ENCODE results near the gene TBC1D10A. TPM values are rescaled to one million over a fixed set of nuclear protein-coding genes. Genes with fewer than 3 reads are reported as not detected.
A peak's percentile ranks its signal among the peaks of the same experiment; 100 is the strongest.

The TBC1D10A gene
- total RNA-seq, 1 donor from 2014 or later = 5.8 TPM

- TF ChIP-seq CTCF (IDR thresholded peaks at IDR 0.05; ENCODE audit: borderline replicate concordance) = no peak
- DNase-seq = no peak
- H3K27ac ChIP-seq (replicated peaks) = peak overlapping the region; percentile 87
- intact Hi-C loops (cut with micrococcal nuclease) = no loop called here
- no peaks in the 10 kb centered on the region for H3K27me3 ChIP-seq (ENCODE audit: low read depth)
- H3K4me3 ChIP-seq = no peak overlapping the region
- peaks cover 100% of the 10 kb centered on the region for H3K4me1 ChIP-seq
- peaks cover 11% of the 10 kb centered on the region for H3K36me3 ChIP-seq
- H3K9me3 ChIP-seq (replicated peaks) = no peaks in the 10 kb centered on the region
Measured at GRCh38 chr22:30307041-30307574, 19.6 kb downstream of the TBC1D10A start.

- no peaks in the 10 kb centered on the region for H3K9me3 ChIP-seq (replicated peaks)
- H3K4me3 ChIP-seq = peak overlapping the region; percentile 30
- no peaks in the 10 kb centered on the region for H3K27me3 ChIP-seq (ENCODE audit: low read depth)
- peaks cover 100% of the 10 kb centered on the region for H3K4me1 ChIP-seq
- H3K36me3 ChIP-seq = peaks cover 11% of the 10 kb centered on the region
- intact Hi-C loops (cut with micrococcal nuclease) = no loop called here
- no peak for TF ChIP-seq CTCF (IDR thresholded peaks at IDR 0.05; ENCODE audit: borderline replicate concordance)
- peak overlapping the region; percentile 87 for H3K27ac ChIP-seq (replicated peaks)
- no peak for DNase-seq
Measured at GRCh38 chr22:30306627-30307011, 20.1 kb downstream of the TBC1D10A start.

- H3K4me3 ChIP-seq = peak overlapping the region; percentile 30
- peaks cover 15% of the 10 kb centered on the region for H3K36me3 ChIP-seq
- H3K9me3 ChIP-seq (replicated peaks) = no peaks in the 10 kb centered on the region
- H3K27ac ChIP-seq (replicated peaks) = peak overlapping the region; percentile 87
- peaks cover 100% of the 10 kb centered on the region for H3K4me1 ChIP-seq
- intact Hi-C loops (cut with micrococcal nuclease) = no loop called here
- DNase-seq = no peak
- no peaks in the 10 kb centered on the region for H3K27me3 ChIP-seq (ENCODE audit: low read depth)
- TF ChIP-seq CTCF (IDR thresholded peaks at IDR 0.05; ENCODE audit: borderline replicate concordance) = no peak
Measured at GRCh38 chr22:30305906-30306626, 20.7 kb downstream of the TBC1D10A start.

GRCh38 chr22:30305519-30305905, 21.2 kb downstream of the TBC1D10A start:
- Histone ChIP-seq H3K36me3 (peaks cover 19% of the 10 kb centered on the region), H3K27ac (replicated peaks) (peak overlapping the region; percentile 87), H3K9me3 (replicated peaks) (no peaks in the 10 kb centered on the region), H3K27me3 (ENCODE audit: low read depth) (no peaks in the 10 kb centered on the region), H3K4me3 (peak overlapping the region; percentile 30), H3K4me1 (peaks cover 100% of the 10 kb centered on the region)
- no peak for TF ChIP-seq CTCF (IDR thresholded peaks at IDR 0.05; ENCODE audit: borderline replicate concordance)
- peak; percentile 78 for DNase-seq
- intact Hi-C loops (cut with micrococcal nuclease) = no loop called here

GRCh38 chr22:30304495-30305244, 22.1 kb downstream of the TBC1D10A start:
- Histone ChIP-seq H3K4me1 (peaks cover 99% of the 10 kb centered on the region), H3K9me3 (replicated peaks) (no peaks in the 10 kb centered on the region), H3K27me3 (ENCODE audit: low read depth) (no peaks in the 10 kb centered on the region), H3K36me3 (peaks cover 22% of the 10 kb centered on the region), H3K4me3 (peak overlapping the region; percentile 30), H3K27ac (replicated peaks) (peak overlapping the region; percentile 87)
- intact Hi-C loops (cut with micrococcal nuclease) = no loop called here
- TF ChIP-seq CTCF (IDR thresholded peaks at IDR 0.05; ENCODE audit: borderline replicate concordance) = no peak
- no peak for DNase-seq
